ENCODE results near the gene LRRC39.

DNA sequence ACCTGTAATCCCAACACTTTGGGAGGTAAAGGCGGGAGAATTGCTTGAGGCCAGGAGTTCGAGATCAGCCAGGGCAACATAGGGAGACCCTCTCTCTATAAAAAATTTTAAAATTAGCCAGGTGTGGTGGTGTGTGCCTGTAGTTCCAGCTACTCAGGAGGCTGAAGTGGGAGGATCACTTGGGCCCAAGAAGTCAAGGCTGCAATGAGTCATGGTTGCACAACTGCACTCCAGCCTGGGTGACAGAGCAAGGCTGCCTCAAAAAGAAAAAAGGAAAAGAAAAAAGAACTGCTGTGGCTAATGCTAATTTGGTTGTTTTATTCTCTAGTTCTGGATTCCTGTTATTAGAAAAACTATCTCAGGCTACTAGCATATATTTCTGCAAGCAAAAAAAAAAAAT is 41.8 kb upstream of the LRRC39 start:
- TF ChIP-seq NR2C2 (CRISPR knock-in tag; IDR thresholded peaks at IDR 0.05) (no peak), FOXJ3 (CRISPR knock-in tag; IDR thresholded peaks at IDR 0.05; ENCODE audit: borderline replicate concordance) (no peak), NR1H2 (CRISPR knock-in tag; IDR thresholded peaks at IDR 0.05) (no peak), CBFB (CRISPR knock-in tag; IDR thresholded peaks at IDR 0.05; ENCODE audit: low read depth) (no peak), CREM (CRISPR knock-in tag; IDR thresholded peaks at IDR 0.05) (no peak)
- TF ChIP-seq, protein P1, sequence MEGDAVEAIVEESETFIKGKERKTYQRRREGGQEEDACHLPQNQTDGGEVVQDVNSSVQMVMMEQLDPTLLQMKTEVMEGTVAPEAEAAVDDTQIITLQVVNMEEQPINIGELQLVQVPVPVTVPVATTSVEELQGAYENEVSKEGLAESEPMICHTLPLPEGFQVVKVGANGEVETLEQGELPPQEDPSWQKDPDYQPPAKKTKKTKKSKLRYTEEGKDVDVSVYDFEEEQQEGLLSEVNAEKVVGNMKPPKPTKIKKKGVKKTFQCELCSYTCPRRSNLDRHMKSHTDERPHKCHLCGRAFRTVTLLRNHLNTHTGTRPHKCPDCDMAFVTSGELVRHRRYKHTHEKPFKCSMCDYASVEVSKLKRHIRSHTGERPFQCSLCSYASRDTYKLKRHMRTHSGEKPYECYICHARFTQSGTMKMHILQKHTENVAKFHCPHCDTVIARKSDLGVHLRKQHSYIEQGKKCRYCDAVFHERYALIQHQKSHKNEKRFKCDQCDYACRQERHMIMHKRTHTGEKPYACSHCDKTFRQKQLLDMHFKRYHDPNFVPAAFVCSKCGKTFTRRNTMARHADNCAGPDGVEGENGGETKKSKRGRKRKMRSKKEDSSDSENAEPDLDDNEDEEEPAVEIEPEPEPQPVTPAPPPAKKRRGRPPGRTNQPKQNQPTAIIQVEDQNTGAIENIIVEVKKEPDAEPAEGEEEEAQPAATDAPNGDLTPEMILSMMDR (IDR thresholded peaks at IDR 0.05), result no peak
- TF ChIP-seq, protein P2, sequence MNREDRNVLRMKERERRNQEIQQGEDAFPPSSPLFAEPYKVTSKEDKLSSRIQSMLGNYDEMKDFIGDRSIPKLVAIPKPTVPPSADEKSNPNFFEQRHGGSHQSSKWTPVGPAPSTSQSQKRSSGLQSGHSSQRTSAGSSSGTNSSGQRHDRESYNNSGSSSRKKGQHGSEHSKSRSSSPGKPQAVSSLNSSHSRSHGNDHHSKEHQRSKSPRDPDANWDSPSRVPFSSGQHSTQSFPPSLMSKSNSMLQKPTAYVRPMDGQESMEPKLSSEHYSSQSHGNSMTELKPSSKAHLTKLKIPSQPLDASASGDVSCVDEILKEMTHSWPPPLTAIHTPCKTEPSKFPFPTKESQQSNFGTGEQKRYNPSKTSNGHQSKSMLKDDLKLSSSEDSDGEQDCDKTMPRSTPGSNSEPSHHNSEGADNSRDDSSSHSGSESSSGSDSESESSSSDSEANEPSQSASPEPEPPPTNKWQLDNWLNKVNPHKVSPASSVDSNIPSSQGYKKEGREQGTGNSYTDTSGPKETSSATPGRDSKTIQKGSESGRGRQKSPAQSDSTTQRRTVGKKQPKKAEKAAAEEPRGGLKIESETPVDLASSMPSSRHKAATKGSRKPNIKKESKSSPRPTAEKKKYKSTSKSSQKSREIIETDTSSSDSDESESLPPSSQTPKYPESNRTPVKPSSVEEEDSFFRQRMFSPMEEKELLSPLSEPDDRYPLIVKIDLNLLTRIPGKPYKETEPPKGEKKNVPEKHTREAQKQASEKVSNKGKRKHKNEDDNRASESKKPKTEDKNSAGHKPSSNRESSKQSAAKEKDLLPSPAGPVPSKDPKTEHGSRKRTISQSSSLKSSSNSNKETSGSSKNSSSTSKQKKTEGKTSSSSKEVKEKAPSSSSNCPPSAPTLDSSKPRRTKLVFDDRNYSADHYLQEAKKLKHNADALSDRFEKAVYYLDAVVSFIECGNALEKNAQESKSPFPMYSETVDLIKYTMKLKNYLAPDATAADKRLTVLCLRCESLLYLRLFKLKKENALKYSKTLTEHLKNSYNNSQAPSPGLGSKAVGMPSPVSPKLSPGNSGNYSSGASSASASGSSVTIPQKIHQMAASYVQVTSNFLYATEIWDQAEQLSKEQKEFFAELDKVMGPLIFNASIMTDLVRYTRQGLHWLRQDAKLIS (CRISPR knock-in tag; IDR thresholded peaks at IDR 0.05; ENCODE audit: borderline replicate concordance), result no peak
- TF ChIP-seq, protein P3, sequence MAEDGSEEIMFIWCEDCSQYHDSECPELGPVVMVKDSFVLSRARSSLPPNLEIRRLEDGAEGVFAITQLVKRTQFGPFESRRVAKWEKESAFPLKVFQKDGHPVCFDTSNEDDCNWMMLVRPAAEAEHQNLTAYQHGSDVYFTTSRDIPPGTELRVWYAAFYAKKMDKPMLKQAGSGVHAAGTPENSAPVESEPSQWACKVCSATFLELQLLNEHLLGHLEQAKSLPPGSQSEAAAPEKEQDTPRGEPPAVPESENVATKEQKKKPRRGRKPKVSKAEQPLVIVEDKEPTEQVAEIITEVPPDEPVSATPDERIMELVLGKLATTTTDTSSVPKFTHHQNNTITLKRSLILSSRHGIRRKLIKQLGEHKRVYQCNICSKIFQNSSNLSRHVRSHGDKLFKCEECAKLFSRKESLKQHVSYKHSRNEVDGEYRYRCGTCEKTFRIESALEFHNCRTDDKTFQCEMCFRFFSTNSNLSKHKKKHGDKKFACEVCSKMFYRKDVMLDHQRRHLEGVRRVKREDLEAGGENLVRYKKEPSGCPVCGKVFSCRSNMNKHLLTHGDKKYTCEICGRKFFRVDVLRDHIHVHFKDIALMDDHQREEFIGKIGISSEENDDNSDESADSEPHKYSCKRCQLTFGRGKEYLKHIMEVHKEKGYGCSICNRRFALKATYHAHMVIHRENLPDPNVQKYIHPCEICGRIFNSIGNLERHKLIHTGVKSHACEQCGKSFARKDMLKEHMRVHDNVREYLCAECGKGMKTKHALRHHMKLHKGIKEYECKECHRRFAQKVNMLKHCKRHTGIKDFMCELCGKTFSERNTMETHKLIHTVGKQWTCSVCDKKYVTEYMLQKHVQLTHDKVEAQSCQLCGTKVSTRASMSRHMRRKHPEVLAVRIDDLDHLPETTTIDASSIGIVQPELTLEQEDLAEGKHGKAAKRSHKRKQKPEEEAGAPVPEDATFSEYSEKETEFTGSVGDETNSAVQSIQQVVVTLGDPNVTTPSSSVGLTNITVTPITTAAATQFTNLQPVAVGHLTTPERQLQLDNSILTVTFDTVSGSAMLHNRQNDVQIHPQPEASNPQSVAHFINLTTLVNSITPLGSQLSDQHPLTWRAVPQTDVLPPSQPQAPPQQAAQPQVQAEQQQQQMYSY (CRISPR knock-in tag; IDR thresholded peaks at IDR 0.05), result no peak

Data from WTC11 (cell line).